Measurements from ENCODE around the gene CARNS1. TPM values are rescaled to one million over a fixed set of nuclear protein-coding genes. Genes with fewer than 3 reads are reported as not detected.

Gene CARNS1
- total RNA-seq, 1 donor from 2014 or later = 0.23 TPM

DNA sequence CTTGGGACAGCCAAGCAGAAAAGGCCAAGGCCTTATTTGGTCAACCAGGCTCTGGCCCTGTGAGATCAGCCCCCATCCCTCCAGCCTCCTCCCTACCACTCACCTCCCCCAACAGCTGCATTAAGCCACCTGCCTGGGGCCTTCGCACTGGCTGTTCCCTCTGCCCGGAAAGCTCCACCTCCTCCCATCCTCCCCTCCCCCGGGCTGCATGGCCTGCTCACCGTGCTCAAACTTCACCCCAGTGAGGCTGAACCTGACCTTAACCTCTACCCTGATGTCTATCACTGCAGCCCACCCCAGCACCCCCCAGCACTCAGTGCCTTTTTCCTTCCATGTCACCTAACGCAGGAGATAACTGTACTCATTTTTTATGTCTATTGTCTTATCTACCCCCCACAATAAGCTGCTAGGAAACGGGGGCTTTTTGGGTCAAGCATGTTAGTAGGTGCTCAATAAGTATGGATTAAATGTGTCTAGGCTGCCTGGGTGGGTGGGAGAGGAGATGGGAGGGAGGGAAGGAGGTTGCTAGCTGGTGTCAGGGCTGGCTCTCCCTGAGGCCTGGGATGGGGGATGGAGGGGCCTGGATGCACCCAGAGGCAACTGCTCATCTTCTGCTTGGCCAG, 21.1 kb downstream of the CARNS1 start:
- Mint-ChIP-seq H3K27me3 (ENCODE audit: low read depth, unreplicated experiment) (no peaks in the 10 kb centered on the region), H3K27ac (ENCODE audit: unreplicated experiment) (peak overlapping the region; percentile 55), H3K9me3 (ENCODE audit: unreplicated experiment) (no peaks in the 10 kb centered on the region), H3K4me3 (ENCODE audit: unreplicated experiment) (peak overlapping the region; percentile 62), H3K36me3 (ENCODE audit: low read depth, unreplicated experiment) (peaks cover 9% of the 10 kb centered on the region), H3K4me1 (ENCODE audit: low read depth, unreplicated experiment) (peaks cover 7% of the 10 kb centered on the region)
- H3K79me2 ChIP-seq (ENCODE audit: insufficient read depth, low read length) = peaks cover under 1% of the 10 kb centered on the region
- H3K9me3 ChIP-seq (ENCODE audit: insufficient read depth, low read depth, low read length) = no peaks in the 10 kb centered on the region
- TF ChIP-seq, protein P1, sequence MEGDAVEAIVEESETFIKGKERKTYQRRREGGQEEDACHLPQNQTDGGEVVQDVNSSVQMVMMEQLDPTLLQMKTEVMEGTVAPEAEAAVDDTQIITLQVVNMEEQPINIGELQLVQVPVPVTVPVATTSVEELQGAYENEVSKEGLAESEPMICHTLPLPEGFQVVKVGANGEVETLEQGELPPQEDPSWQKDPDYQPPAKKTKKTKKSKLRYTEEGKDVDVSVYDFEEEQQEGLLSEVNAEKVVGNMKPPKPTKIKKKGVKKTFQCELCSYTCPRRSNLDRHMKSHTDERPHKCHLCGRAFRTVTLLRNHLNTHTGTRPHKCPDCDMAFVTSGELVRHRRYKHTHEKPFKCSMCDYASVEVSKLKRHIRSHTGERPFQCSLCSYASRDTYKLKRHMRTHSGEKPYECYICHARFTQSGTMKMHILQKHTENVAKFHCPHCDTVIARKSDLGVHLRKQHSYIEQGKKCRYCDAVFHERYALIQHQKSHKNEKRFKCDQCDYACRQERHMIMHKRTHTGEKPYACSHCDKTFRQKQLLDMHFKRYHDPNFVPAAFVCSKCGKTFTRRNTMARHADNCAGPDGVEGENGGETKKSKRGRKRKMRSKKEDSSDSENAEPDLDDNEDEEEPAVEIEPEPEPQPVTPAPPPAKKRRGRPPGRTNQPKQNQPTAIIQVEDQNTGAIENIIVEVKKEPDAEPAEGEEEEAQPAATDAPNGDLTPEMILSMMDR (IDR thresholded peaks at IDR 0.05; ENCODE audit: insufficient read depth, low read depth, low read length) = no peak
- no peak for TF ChIP-seq EZH2 (IDR thresholded peaks at IDR 0.05; ENCODE audit: insufficient read depth, low read length)
- no peak overlapping the region for H2AFZ ChIP-seq (ENCODE audit: low read depth, low read length)
- no peak for FAIRE-seq
- no peak for DNase-seq (ENCODE audit: low read depth)
- H3K4me3 ChIP-seq (ENCODE audit: insufficient read depth, low read depth, low read length) = no peak overlapping the region
- H4K20me1 ChIP-seq (ENCODE audit: insufficient read depth, low read length) = peaks cover 9% of the 10 kb centered on the region
- peaks cover 8% of the 10 kb centered on the region for H3K36me3 ChIP-seq (ENCODE audit: insufficient read depth, low read length)
- H3K4me2 ChIP-seq (ENCODE audit: low read length) = peak overlapping the region; percentile 19
- H3K27ac ChIP-seq (ENCODE audit: low read depth, low read length) = no peak overlapping the region
- peaks cover 13% of the 10 kb centered on the region for H3K4me1 ChIP-seq (ENCODE audit: insufficient read depth, low read length)
- no peaks in the 10 kb centered on the region for H3K27me3 ChIP-seq (ENCODE audit: insufficient read depth, low read length)
- H3K9ac ChIP-seq (ENCODE audit: low read length) = no peak overlapping the region

DNA sequence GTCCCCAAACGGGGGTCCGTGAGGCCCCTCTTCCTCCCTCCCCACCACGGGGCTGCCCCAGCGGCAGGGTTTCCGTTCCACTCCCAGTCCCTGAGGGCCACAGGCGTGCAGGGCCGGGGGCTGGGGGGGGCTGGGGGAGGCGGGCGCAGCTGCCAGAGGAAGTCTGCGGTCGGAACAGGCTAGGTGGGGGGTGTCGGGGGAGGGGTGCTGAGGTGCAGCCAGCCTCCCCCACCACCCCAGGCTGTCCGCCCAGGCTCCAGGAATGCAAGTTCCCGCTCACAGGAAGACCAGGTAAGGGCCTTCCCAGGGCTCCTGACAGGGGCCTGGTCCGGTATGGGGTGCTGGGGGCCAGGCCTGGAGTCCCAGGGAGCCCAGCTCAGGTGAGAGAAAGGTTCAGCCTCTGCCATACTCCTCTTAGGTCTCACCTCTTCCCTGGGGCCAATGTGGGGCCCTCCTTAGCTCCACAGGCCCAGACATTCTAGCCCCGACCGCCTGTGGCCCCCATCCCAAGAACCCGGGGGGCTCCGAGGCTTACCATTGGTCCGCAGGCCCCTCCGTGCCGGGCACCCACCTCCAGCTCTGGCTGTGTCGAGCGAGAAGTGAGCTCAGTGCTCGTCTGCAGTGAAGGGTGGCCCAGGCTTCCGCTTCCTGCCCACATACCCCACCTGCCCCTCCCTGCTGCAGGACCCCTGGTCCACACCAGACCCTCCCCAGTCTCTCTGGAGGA, 21.8 kb downstream of the CARNS1 start, which contains the start of gene PTPRCAP:
TSS of gene PTPRCAP (minus strand) at position 601 of the 727 bp plus-strand sequence. CDS start at position 538, 63 bp downstream.
- Mint-ChIP-seq H3K4me3 (ENCODE audit: unreplicated experiment) (peak within 1 kb of the TSS; percentile 62), H3K4me1 (ENCODE audit: low read depth, unreplicated experiment) (peaks cover 9% of the 10 kb centered on the region), H3K36me3 (ENCODE audit: low read depth, unreplicated experiment) (peaks cover 5% of the 10 kb centered on the region), H3K9me3 (ENCODE audit: unreplicated experiment) (no peaks in the 10 kb centered on the region), H3K27me3 (ENCODE audit: low read depth, unreplicated experiment) (no peaks in the 10 kb centered on the region), H3K27ac (ENCODE audit: unreplicated experiment) (peak within 1 kb of the TSS; percentile 55)
- peaks cover 14% of the 10 kb centered on the region for H3K4me1 ChIP-seq (ENCODE audit: insufficient read depth, low read length)
- TF ChIP-seq, protein P1 (IDR thresholded peaks at IDR 0.05; ENCODE audit: insufficient read depth, low read depth, low read length) = no peak
- TF ChIP-seq EZH2 (IDR thresholded peaks at IDR 0.05; ENCODE audit: insufficient read depth, low read length) = no peak
- H3K79me2 ChIP-seq (ENCODE audit: insufficient read depth, low read length) = peaks cover 7% of the 10 kb centered on the region
- peaks cover 6% of the 10 kb centered on the region for H3K36me3 ChIP-seq (ENCODE audit: insufficient read depth, low read length)
- FAIRE-seq = no peak
- H3K27ac ChIP-seq (ENCODE audit: low read depth, low read length) = no peak within 1 kb of the TSS
- no peak within 1 kb of the TSS for H3K4me3 ChIP-seq (ENCODE audit: insufficient read depth, low read depth, low read length)
- H4K20me1 ChIP-seq (ENCODE audit: insufficient read depth, low read length) = peaks cover 13% of the 10 kb centered on the region
- no peak for DNase-seq (ENCODE audit: low read depth)
- no peak within 1 kb of the TSS for H2AFZ ChIP-seq (ENCODE audit: low read depth, low read length)
- H3K9ac ChIP-seq (ENCODE audit: low read length) = no peak within 1 kb of the TSS
- no peaks in the 10 kb centered on the region for H3K27me3 ChIP-seq (ENCODE audit: insufficient read depth, low read length)
- H3K9me3 ChIP-seq (ENCODE audit: insufficient read depth, low read depth, low read length) = no peaks in the 10 kb centered on the region
- peak within 1 kb of the TSS; percentile 19 for H3K4me2 ChIP-seq (ENCODE audit: low read length)

DNA sequence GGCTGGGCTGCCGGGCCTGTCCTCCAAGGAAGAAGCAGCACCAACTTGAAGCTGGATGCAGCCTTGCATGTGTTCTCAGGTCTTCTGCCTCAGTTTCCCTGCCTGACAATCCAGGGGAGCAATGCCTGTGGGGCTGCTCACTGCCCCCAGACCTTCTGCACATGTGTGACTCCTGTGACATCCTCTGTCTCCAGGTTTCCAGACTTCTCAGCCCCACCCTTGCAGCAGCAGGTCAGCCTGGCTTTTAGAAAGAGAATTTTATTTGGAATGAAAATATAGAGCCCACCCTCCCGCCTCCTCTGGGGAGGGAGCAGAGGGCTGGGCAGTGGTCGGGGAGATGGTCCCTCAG, 22.3 kb downstream of the CARNS1 start:
- peaks cover 20% of the 10 kb centered on the region for H3K4me1 ChIP-seq (ENCODE audit: insufficient read depth, low read length)
- TF ChIP-seq, protein P1 (IDR thresholded peaks at IDR 0.05; ENCODE audit: insufficient read depth, low read depth, low read length) = no peak
- no peak for TF ChIP-seq EZH2 (IDR thresholded peaks at IDR 0.05; ENCODE audit: insufficient read depth, low read length)
- peaks cover 2% of the 10 kb centered on the region for H3K36me3 ChIP-seq (ENCODE audit: insufficient read depth, low read length)
- H3K4me2 ChIP-seq (ENCODE audit: low read length) = no peak overlapping the region
- no peak for DNase-seq (ENCODE audit: low read depth)
- Mint-ChIP-seq H3K4me3 (ENCODE audit: unreplicated experiment) (no peak overlapping the region), H3K36me3 (ENCODE audit: low read depth, unreplicated experiment) (peaks cover 1% of the 10 kb centered on the region), H3K27ac (ENCODE audit: unreplicated experiment) (no peak overlapping the region), H3K4me1 (ENCODE audit: low read depth, unreplicated experiment) (peaks cover 11% of the 10 kb centered on the region), H3K27me3 (ENCODE audit: low read depth, unreplicated experiment) (no peaks in the 10 kb centered on the region), H3K9me3 (ENCODE audit: unreplicated experiment) (no peaks in the 10 kb centered on the region)
- no peak for FAIRE-seq
- no peaks in the 10 kb centered on the region for H3K9me3 ChIP-seq (ENCODE audit: insufficient read depth, low read depth, low read length)
- H4K20me1 ChIP-seq (ENCODE audit: insufficient read depth, low read length) = peaks cover 19% of the 10 kb centered on the region
- H3K4me3 ChIP-seq (ENCODE audit: insufficient read depth, low read depth, low read length) = no peak overlapping the region
- no peak overlapping the region for H2AFZ ChIP-seq (ENCODE audit: low read depth, low read length)
- H3K79me2 ChIP-seq (ENCODE audit: insufficient read depth, low read length) = peaks cover 12% of the 10 kb centered on the region
- no peak overlapping the region for H3K9ac ChIP-seq (ENCODE audit: low read length)
- H3K27me3 ChIP-seq (ENCODE audit: insufficient read depth, low read length) = no peaks in the 10 kb centered on the region
- no peak overlapping the region for H3K27ac ChIP-seq (ENCODE audit: low read depth, low read length)

Measured in astrocyte (in vitro differentiated cells and primary cell).